Measurements from ENCODE around the gene NKX1-1. TPM values are rescaled to one million over a fixed set of nuclear protein-coding genes. Genes with fewer than 3 reads are reported as not detected.

The NKX1-1 gene
- total and polyA plus RNA-seq, 5 donors from 2014 or later, result not detected

GRCh38 chr4:1413687-1414479, 7.6 kb upstream of the NKX1-1 start:
- ATAC-seq (ENCODE audit: low read depth in 2 of 2) (no peak), DNase-seq (no peak)
- Histone ChIP-seq H3K4me3 (ENCODE audit: low read depth, low read length) (no peak overlapping the region), H3K4me1 (ENCODE audit: control insufficient read depth, insufficient read depth, low read length, poor library complexity, severe bottlenecking) (no peaks in the 10 kb centered on the region), H3K36me3 (ENCODE audit: control insufficient read depth, insufficient read depth, low read length) (no peaks in the 10 kb centered on the region), H3K9me3 (ENCODE audit: control insufficient read depth in 2 of 2, low read length in 2 of 2) (no peaks in the 10 kb centered on the region), H3K27ac (ENCODE audit: insufficient read depth, low read length, poor library complexity, severe bottlenecking) (no peak overlapping the region), H3K27me3 (ENCODE audit: control insufficient read depth, insufficient read depth, low read length) (peaks cover 3% of the 10 kb centered on the region)
- Mint-ChIP-seq H3K27ac (no peak overlapping the region), H3K27me3 (peaks cover 56% of the 10 kb centered on the region), H3K4me1 (peaks cover 0 to 8% (median 2%) of the 10 kb centered on the region in 4 donors), H3K36me3 (no peaks in the 10 kb centered on the region), H3K9me3 (peaks cover 0 to 7% (median 0%) of the 10 kb centered on the region in 7 donors), H3K4me3 (no peak overlapping the region)

- Histone ChIP-seq H3K27ac (ENCODE audit: insufficient read depth, low read length, poor library complexity, severe bottlenecking) (no peak overlapping the region), H3K9me3 (ENCODE audit: control insufficient read depth in 2 of 2, low read length in 2 of 2) (no peaks in the 10 kb centered on the region), H3K4me1 (ENCODE audit: control insufficient read depth, insufficient read depth, low read length, poor library complexity, severe bottlenecking) (no peaks in the 10 kb centered on the region), H3K27me3 (ENCODE audit: control insufficient read depth, insufficient read depth, low read length) (peaks cover 7% of the 10 kb centered on the region), H3K4me3 (ENCODE audit: low read depth, low read length) (no peak overlapping the region), H3K36me3 (ENCODE audit: control insufficient read depth, insufficient read depth, low read length) (no peaks in the 10 kb centered on the region)
- peaks cover 62% of the 10 kb centered on the region for H3K27me3 Mint-ChIP-seq
- H3K27ac Mint-ChIP-seq, result no peak overlapping the region
- peaks cover 0 to 7% (median 0%) of the 10 kb centered on the region in 7 donors for H3K9me3 Mint-ChIP-seq
- no peak for DNase-seq
- H3K4me1 Mint-ChIP-seq, result peaks cover 0 to 13% (median 2%) of the 10 kb centered on the region in 4 donors
- no peak overlapping the region for H3K4me3 Mint-ChIP-seq
- no peak for ATAC-seq (ENCODE audit: low read depth in 2 of 2)
- no peaks in the 10 kb centered on the region for H3K36me3 Mint-ChIP-seq
Observed at GRCh38 chr4:1413204-1413663, 7.0 kb upstream of the NKX1-1 start.

- ATAC-seq (ENCODE audit: low read depth in 2 of 2) (no peak), DNase-seq (no peak)
- no peak overlapping the region for H3K4me3 Mint-ChIP-seq
- Histone ChIP-seq H3K4me1 (ENCODE audit: control insufficient read depth, insufficient read depth, low read length, poor library complexity, severe bottlenecking) (no peaks in the 10 kb centered on the region), H3K27ac (ENCODE audit: insufficient read depth, low read length, poor library complexity, severe bottlenecking) (no peak overlapping the region), H3K9me3 (ENCODE audit: control insufficient read depth in 2 of 2, low read length in 2 of 2) (no peaks in the 10 kb centered on the region), H3K27me3 (ENCODE audit: control insufficient read depth, insufficient read depth, low read length) (peaks cover 7% of the 10 kb centered on the region), H3K4me3 (ENCODE audit: low read depth, low read length) (no peak overlapping the region), H3K36me3 (ENCODE audit: control insufficient read depth, insufficient read depth, low read length) (no peaks in the 10 kb centered on the region)
- no peak overlapping the region for H3K27ac Mint-ChIP-seq
- H3K4me1 Mint-ChIP-seq, result peaks cover 0 to 14% (median 2%) of the 10 kb centered on the region in 4 donors
- H3K9me3 Mint-ChIP-seq, result peaks cover 0 to 7% (median 0%) of the 10 kb centered on the region in 7 donors
- peaks cover 61% of the 10 kb centered on the region for H3K27me3 Mint-ChIP-seq
- no peaks in the 10 kb centered on the region for H3K36me3 Mint-ChIP-seq
Observed at GRCh38 chr4:1412376-1413203, 6.3 kb upstream of the NKX1-1 start.

GRCh38 chr4:1411436-1412375, 5.5 kb upstream of the NKX1-1 start:
- Mint-ChIP-seq H3K4me1 (peaks cover 0 to 17% (median 2%) of the 10 kb centered on the region in 4 donors), H3K4me3 (peak overlapping the region in 1 of 4 donors; percentile 46), H3K27me3 (peaks cover 67% of the 10 kb centered on the region), H3K27ac (no peak overlapping the region), H3K36me3 (no peaks in the 10 kb centered on the region), H3K9me3 (peaks cover 0 to 7% (median 0%) of the 10 kb centered on the region in 7 donors)
- peaks cover 7% of the 10 kb centered on the region for H3K27me3 ChIP-seq (ENCODE audit: control insufficient read depth, insufficient read depth, low read length)
- no peaks in the 10 kb centered on the region for H3K9me3 ChIP-seq (ENCODE audit: control insufficient read depth in 2 of 2, low read length in 2 of 2)
- H3K36me3 ChIP-seq (ENCODE audit: control insufficient read depth, insufficient read depth, low read length), result no peaks in the 10 kb centered on the region
- no peak for DNase-seq
- no peak overlapping the region for H3K27ac ChIP-seq (ENCODE audit: insufficient read depth, low read length, poor library complexity, severe bottlenecking)
- no peaks in the 10 kb centered on the region for H3K4me1 ChIP-seq (ENCODE audit: control insufficient read depth, insufficient read depth, low read length, poor library complexity, severe bottlenecking)
- ATAC-seq (ENCODE audit: low read depth in 2 of 2), result no peak
- H3K4me3 ChIP-seq (ENCODE audit: low read depth, low read length), result no peak overlapping the region

- no peaks in the 10 kb centered on the region for H3K4me1 ChIP-seq (ENCODE audit: control insufficient read depth, insufficient read depth, low read length, poor library complexity, severe bottlenecking)
- H3K9me3 Mint-ChIP-seq, result peaks cover 0 to 4% (median 0%) of the 10 kb centered on the region in 7 donors
- ATAC-seq (ENCODE audit: low read depth in 2 of 2) (no peak), DNase-seq (peak in 2 of 3 donors; percentile 26 to 28)
- no peak overlapping the region for H3K27ac Mint-ChIP-seq
- no peaks in the 10 kb centered on the region for H3K36me3 ChIP-seq (ENCODE audit: control insufficient read depth, insufficient read depth, low read length)
- H3K36me3 Mint-ChIP-seq, result no peaks in the 10 kb centered on the region
- H3K4me1 Mint-ChIP-seq, result peaks cover 0 to 14% (median 2%) of the 10 kb centered on the region in 4 donors
- no peak overlapping the region for H3K27ac ChIP-seq (ENCODE audit: insufficient read depth, low read length, poor library complexity, severe bottlenecking)
- H3K27me3 ChIP-seq (ENCODE audit: control insufficient read depth, insufficient read depth, low read length), result peaks cover 7% of the 10 kb centered on the region
- no peaks in the 10 kb centered on the region for H3K9me3 ChIP-seq (ENCODE audit: control insufficient read depth in 2 of 2, low read length in 2 of 2)
- H3K4me3 Mint-ChIP-seq, result no peak overlapping the region
- no peak overlapping the region for H3K4me3 ChIP-seq (ENCODE audit: low read depth, low read length)
- peaks cover 60% of the 10 kb centered on the region for H3K27me3 Mint-ChIP-seq
Observed at GRCh38 chr4:1410491-1411325, 4.5 kb upstream of the NKX1-1 start.

- Mint-ChIP-seq H3K27ac (no peak overlapping the region), H3K4me1 (peaks cover 0 to 14% (median 4%) of the 10 kb centered on the region in 4 donors), H3K27me3 (peaks cover 61% of the 10 kb centered on the region), H3K9me3 (peaks cover 0 to 4% (median 0%) of the 10 kb centered on the region in 7 donors), H3K4me3 (peak overlapping the region in 1 of 4 donors; percentile 27), H3K36me3 (no peaks in the 10 kb centered on the region)
- Histone ChIP-seq H3K27ac (ENCODE audit: insufficient read depth, low read length, poor library complexity, severe bottlenecking) (no peak overlapping the region), H3K27me3 (ENCODE audit: control insufficient read depth, insufficient read depth, low read length) (peaks cover 7% of the 10 kb centered on the region), H3K36me3 (ENCODE audit: control insufficient read depth, insufficient read depth, low read length) (no peaks in the 10 kb centered on the region), H3K4me1 (ENCODE audit: control insufficient read depth, insufficient read depth, low read length, poor library complexity, severe bottlenecking) (no peaks in the 10 kb centered on the region), H3K4me3 (ENCODE audit: low read depth, low read length) (no peak overlapping the region), H3K9me3 (ENCODE audit: control insufficient read depth in 2 of 2, low read length in 2 of 2) (no peaks in the 10 kb centered on the region)
- ATAC-seq (ENCODE audit: low read depth in 2 of 2) (no peak), DNase-seq (no peak)
Observed at GRCh38 chr4:1409491-1410425, 3.5 kb upstream of the NKX1-1 start.

Measured in CD4-positive, CD25-positive, alpha-beta regulatory T cell (primary cell).